ENCODE measurements around the gene CREBBP.

- TF ChIP-seq POLR2AphosphoS5 (IDR thresholded peaks at IDR 0.05) (no peak), POLR2A (IDR thresholded peaks at IDR 0.05; ENCODE audit: low read depth) (no peak)
These were observed 97.9 kb downstream of the CREBBP start for GRCh38 chr16:3782566-3782965.
